ENCODE results near the gene PRKG1. TPM values are rescaled to one million over a fixed set of nuclear protein-coding genes. Genes with fewer than 3 reads are reported as not detected.

Gene PRKG1
- total and polyA plus RNA-seq, 4 donors: 0.46 to 5.1 (median 1.5) TPM

DNA sequence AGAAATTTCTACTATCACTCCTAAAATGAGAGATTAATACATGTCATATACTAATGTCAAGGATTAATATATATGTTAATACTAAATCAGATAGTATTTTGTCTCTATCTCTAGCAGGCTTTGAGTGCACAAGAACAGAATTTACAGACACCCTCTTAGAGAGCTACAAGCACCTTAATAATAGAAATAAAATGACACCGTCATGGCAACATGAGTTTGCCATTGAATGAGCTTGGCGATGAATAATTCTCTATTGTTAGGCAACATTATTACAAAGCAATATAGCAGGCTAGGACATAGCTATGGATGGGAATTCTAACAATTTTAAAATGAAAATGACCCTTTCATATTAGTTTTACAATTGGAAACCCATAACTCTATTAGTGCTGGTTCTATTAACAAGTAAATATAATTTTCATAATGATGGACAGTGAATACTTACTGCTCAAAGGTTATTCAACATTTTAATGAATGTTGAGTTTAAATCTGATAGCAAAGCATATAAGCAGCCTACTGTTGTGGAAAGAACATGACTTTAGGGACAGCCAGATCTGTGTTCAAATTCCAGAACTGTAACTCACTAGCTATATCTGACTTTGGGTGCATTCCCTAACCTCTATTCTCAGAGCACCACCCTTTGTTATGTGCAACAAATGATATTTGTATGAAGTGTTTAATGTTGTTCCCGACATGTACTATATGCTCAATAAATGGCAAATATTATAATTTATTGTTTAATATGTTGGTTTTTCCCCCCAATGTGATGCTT, 1055.3 kb downstream of the PRKG1 start:
- TF ChIP-seq JUND (IDR thresholded peaks at IDR 0.05) (no peak), HNF4G (IDR thresholded peaks at IDR 0.05) (no peak), NR2F2 (IDR thresholded peaks at IDR 0.05) (no peak), FOXA1 (IDR thresholded peaks at IDR 0.05) (no peak), RAD21 (IDR thresholded peaks at IDR 0.05) (no peak), TAF1 (conservative IDR thresholded peaks at IDR 0.05) (no peak), SP1 (IDR thresholded peaks at IDR 0.05) (no peak), RXRA (IDR thresholded peaks at IDR 0.05) (no peak), YY1 (IDR thresholded peaks at IDR 0.05) (no peak), FOXA2 (IDR thresholded peaks at IDR 0.05) (no peak), HNF4A (conservative IDR thresholded peaks at IDR 0.05) (no peak), GABPA (IDR thresholded peaks at IDR 0.05 in 1 of 2, conservative IDR thresholded peaks at IDR 0.05 in 1 of 2) (no peak), EGR1 (IDR thresholded peaks at IDR 0.05; ENCODE audit: low read depth in 2 of 2) (no peak)
- TF ChIP-seq, protein P1, sequence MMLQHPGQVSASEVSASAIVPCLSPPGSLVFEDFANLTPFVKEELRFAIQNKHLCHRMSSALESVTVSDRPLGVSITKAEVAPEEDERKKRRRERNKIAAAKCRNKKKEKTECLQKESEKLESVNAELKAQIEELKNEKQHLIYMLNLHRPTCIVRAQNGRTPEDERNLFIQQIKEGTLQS (IDR thresholded peaks at IDR 0.05): no peak
- TF ChIP-seq, protein P2, sequence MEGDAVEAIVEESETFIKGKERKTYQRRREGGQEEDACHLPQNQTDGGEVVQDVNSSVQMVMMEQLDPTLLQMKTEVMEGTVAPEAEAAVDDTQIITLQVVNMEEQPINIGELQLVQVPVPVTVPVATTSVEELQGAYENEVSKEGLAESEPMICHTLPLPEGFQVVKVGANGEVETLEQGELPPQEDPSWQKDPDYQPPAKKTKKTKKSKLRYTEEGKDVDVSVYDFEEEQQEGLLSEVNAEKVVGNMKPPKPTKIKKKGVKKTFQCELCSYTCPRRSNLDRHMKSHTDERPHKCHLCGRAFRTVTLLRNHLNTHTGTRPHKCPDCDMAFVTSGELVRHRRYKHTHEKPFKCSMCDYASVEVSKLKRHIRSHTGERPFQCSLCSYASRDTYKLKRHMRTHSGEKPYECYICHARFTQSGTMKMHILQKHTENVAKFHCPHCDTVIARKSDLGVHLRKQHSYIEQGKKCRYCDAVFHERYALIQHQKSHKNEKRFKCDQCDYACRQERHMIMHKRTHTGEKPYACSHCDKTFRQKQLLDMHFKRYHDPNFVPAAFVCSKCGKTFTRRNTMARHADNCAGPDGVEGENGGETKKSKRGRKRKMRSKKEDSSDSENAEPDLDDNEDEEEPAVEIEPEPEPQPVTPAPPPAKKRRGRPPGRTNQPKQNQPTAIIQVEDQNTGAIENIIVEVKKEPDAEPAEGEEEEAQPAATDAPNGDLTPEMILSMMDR (IDR thresholded peaks at IDR 0.05; ENCODE audit: low read depth, low read length, missing input control): no peak
- TF ChIP-seq, protein P3, sequence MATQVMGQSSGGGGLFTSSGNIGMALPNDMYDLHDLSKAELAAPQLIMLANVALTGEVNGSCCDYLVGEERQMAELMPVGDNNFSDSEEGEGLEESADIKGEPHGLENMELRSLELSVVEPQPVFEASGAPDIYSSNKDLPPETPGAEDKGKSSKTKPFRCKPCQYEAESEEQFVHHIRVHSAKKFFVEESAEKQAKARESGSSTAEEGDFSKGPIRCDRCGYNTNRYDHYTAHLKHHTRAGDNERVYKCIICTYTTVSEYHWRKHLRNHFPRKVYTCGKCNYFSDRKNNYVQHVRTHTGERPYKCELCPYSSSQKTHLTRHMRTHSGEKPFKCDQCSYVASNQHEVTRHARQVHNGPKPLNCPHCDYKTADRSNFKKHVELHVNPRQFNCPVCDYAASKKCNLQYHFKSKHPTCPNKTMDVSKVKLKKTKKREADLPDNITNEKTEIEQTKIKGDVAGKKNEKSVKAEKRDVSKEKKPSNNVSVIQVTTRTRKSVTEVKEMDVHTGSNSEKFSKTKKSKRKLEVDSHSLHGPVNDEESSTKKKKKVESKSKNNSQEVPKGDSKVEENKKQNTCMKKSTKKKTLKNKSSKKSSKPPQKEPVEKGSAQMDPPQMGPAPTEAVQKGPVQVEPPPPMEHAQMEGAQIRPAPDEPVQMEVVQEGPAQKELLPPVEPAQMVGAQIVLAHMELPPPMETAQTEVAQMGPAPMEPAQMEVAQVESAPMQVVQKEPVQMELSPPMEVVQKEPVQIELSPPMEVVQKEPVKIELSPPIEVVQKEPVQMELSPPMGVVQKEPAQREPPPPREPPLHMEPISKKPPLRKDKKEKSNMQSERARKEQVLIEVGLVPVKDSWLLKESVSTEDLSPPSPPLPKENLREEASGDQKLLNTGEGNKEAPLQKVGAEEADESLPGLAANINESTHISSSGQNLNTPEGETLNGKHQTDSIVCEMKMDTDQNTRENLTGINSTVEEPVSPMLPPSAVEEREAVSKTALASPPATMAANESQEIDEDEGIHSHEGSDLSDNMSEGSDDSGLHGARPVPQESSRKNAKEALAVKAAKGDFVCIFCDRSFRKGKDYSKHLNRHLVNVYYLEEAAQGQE (IDR thresholded peaks at IDR 0.05): no peak
- TF ChIP-seq, protein P4, sequence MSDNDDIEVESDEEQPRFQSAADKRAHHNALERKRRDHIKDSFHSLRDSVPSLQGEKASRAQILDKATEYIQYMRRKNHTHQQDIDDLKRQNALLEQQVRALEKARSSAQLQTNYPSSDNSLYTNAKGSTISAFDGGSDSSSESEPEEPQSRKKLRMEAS (IDR thresholded peaks at IDR 0.05): no peak
- TF ChIP-seq, protein P5, sequence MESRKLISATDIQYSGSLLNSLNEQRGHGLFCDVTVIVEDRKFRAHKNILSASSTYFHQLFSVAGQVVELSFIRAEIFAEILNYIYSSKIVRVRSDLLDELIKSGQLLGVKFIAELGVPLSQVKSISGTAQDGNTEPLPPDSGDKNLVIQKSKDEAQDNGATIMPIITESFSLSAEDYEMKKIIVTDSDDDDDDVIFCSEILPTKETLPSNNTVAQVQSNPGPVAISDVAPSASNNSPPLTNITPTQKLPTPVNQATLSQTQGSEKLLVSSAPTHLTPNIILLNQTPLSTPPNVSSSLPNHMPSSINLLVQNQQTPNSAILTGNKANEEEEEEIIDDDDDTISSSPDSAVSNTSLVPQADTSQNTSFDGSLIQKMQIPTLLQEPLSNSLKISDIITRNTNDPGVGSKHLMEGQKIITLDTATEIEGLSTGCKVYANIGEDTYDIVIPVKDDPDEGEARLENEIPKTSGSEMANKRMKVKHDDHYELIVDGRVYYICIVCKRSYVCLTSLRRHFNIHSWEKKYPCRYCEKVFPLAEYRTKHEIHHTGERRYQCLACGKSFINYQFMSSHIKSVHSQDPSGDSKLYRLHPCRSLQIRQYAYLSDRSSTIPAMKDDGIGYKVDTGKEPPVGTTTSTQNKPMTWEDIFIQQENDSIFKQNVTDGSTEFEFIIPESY (IDR thresholded peaks at IDR 0.05): no peak
- no peaks in the 10 kb centered on the region for H3K27me3 ChIP-seq (ENCODE audit: control insufficient read depth in 4 of 4, insufficient read depth in 4 of 4, low read length in 3 of 4)

More for the DNA sequence above, 1055.3 kb downstream of the PRKG1 start:
- H3K4me3 ChIP-seq (ENCODE audit: low read depth in 1 of 3, low read length in 3 of 3): no peak overlapping the region
- 96% methylated on average over 3 of the region's 3 CpGs for WGBS
- H3K9me3 ChIP-seq (ENCODE audit: control insufficient read depth in 4 of 4, low read length in 3 of 4): no peaks in the 10 kb centered on the region
- no peaks in the 10 kb centered on the region for H3K36me3 ChIP-seq (ENCODE audit: control insufficient read depth in 4 of 4, insufficient read depth in 3 of 4, low read depth in 1 of 4, low read length in 3 of 4)
- no peak overlapping the region for H3K9ac ChIP-seq (ENCODE audit: low read depth in 1 of 2, low read length in 2 of 2)
- H3K27ac ChIP-seq (ENCODE audit: low read depth in 1 of 2, low read length in 2 of 2): no peak overlapping the region
- DNase-seq (ENCODE audit: low spot score): no peak
- H3K4me1 ChIP-seq (ENCODE audit: control insufficient read depth in 4 of 4, insufficient read depth in 4 of 4, low read length in 3 of 4): no peaks in the 10 kb centered on the region
